ENCODE results near the gene CLCA2.

The CLCA2 gene

DNA sequence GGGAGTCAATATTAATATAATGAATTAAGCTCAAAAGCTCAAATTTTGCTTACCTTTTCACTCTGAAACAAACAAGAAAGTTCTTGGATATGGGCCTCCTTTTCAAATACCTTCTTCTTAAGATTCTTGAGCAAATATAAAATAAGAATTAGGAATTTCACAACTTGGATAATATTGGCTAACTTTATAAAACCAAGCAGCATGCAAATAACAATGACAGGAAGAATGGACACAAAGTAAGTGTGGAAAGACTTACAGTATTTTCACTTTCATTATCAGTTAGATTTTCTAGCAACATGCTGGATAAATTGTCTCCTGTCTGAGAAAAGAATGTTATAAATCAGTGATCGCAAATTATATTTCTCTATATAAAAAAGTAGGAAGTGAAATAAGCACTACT is 41.1 kb upstream of the CLCA2 start:
- no peak for DNase-seq (ENCODE audit: insufficient read length, low spot score)
- TF ChIP-seq, protein P1, sequence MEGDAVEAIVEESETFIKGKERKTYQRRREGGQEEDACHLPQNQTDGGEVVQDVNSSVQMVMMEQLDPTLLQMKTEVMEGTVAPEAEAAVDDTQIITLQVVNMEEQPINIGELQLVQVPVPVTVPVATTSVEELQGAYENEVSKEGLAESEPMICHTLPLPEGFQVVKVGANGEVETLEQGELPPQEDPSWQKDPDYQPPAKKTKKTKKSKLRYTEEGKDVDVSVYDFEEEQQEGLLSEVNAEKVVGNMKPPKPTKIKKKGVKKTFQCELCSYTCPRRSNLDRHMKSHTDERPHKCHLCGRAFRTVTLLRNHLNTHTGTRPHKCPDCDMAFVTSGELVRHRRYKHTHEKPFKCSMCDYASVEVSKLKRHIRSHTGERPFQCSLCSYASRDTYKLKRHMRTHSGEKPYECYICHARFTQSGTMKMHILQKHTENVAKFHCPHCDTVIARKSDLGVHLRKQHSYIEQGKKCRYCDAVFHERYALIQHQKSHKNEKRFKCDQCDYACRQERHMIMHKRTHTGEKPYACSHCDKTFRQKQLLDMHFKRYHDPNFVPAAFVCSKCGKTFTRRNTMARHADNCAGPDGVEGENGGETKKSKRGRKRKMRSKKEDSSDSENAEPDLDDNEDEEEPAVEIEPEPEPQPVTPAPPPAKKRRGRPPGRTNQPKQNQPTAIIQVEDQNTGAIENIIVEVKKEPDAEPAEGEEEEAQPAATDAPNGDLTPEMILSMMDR (IDR thresholded peaks at IDR 0.05; ENCODE audit: insufficient read depth, missing control alignments): no peak
- FAIRE-seq: no peak

DNA sequence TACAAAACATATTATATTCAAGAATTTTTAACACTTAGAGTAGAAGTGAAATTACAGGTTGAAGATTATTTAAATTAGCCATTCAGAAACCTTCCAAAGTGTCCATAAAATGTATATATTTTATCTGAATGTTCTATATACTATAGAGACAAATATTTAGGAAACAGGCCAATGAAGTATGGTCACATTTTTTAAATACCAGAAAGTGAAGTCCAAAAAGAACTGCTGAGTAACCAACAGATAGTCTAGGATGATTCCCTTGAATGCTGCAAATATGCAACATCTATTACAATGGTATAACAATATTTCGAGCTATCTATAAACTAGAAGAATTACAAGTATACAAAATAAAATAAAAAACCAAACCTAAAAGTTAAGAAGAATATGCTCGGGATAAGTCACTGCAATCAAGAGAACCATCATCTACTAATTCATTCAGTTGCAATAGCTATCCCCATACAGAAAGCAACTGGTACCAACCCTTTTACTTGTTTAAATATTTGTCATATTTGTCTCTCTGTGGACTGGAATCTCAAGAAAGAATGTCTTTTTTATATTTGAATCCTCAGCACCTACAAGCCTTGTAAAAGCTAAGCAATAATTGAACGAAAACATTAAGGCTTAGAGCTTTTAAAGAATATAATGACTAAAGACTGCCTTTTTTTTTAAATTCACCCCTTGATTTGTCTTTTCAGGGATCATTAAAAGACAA is 35.9 kb upstream of the CLCA2 start:
- FAIRE-seq: no peak
- DNase-seq (ENCODE audit: insufficient read length, low spot score): no peak
- TF ChIP-seq, protein P1 (IDR thresholded peaks at IDR 0.05; ENCODE audit: insufficient read depth, missing control alignments): no peak

DNA sequence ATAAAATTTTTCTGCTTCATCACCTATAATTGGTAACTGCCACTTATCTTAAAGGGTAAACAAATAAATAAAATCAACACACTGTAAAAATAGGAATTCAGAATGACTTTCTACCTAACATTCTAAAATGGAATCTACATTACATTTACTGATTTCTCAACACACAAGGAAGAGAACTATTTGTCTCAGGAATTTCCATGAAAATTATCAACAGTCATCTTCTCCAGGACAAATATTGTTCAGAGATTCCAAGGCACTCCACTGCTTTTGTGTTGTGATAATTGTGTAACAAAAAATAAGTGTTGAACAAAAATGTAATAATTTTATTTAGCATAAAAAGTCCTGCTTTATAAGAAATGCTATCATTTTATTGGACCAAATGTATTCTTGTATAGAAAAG is 35.2 kb upstream of the CLCA2 start:
- TF ChIP-seq, protein P1 (IDR thresholded peaks at IDR 0.05; ENCODE audit: insufficient read depth, missing control alignments): no peak
- DNase-seq (ENCODE audit: insufficient read length, low spot score): no peak
- no peak for FAIRE-seq

DNA sequence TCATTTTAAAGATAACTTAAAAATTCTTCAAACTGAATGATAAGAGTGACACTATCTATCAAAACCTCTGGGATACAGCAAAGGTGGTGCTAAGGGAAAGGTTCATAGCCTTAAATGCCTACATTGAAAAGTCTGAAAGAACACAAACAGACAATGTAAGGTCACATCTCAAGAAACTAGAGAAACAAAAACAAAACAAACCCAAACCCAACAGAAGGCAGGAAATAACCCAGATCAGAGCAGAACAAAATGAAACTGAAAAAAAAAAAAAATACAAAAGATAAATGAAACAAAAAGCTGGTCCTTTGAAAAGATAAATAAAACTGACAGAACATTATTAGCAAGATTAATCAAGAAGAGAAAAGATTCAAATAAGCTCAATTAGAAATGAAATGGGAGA is 34.7 kb upstream of the CLCA2 start:
- FAIRE-seq (no peak), DNase-seq (ENCODE audit: insufficient read length, low spot score) (no peak)
- TF ChIP-seq, protein P1 (IDR thresholded peaks at IDR 0.05; ENCODE audit: insufficient read depth, missing control alignments): no peak

DNA sequence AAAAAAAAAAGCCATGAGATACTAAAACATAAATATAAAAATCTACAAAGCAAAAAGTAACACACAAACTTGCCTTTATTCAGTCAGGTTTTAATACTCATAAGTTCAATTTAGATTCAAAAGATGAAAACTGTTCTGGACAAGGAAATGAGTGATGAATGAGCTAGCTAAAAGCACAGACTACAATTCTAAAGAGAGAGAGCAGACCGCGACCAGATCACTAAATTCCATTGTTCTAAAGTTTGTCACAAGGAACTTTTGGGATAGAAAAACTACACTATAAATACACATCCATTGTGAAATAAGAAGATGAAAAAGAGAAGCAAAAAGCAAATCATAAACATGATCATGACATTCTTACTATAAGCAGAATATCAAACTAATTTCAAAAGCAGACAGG is 29.6 kb upstream of the CLCA2 start:
- TF ChIP-seq, protein P1 (IDR thresholded peaks at IDR 0.05; ENCODE audit: insufficient read depth, missing control alignments): no peak
- FAIRE-seq: no peak
- DNase-seq (ENCODE audit: insufficient read length, low spot score): no peak

DNA sequence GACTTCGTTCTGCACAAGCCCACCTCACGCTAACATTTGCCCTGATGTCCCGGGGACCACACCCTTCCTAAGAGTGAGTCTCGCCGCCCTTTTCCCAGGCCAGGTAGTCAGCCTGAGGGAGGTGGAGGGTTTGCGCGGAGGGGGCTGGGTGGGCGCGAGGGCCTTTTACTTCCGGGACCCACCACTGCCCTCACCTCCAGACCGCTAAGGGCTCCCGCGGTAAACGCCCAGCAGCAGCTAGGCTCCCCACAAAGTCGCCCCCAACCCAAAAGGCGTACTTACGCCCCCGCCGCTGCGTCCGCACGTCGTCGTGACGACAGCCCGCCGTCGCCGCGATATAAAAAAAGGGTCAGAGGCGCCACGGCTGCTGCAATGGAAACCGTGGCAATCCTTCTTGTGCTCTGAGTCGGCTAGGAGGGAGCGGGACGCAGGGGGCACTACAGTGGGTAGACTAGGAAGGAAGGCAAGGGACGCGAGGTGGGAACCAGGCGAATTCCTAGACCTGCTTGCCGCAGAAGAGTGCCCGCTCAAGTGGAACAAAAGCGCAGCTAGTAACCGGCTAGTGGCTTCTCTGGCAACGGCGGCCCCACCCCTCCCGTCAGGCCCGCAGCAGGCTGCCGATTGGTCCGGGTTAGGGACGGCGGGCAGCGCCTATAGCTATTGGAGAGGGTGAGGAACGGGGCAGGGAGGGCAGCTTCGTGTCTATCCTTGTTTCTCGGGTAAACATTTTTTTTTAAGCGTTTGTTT is 28.0 kb upstream of the CLCA2 start, which contains the start of gene ODF2L:
ODF2L (minus strand) TSS at position 573 of the 747 bp plus-strand sequence. CDS start 9,296 bp downstream, outside the sequence.
- DNase-seq (ENCODE audit: insufficient read length, low spot score) (no peak), FAIRE-seq (no peak)
- TF ChIP-seq, protein P1 (IDR thresholded peaks at IDR 0.05; ENCODE audit: insufficient read depth, missing control alignments): no peak

DNA sequence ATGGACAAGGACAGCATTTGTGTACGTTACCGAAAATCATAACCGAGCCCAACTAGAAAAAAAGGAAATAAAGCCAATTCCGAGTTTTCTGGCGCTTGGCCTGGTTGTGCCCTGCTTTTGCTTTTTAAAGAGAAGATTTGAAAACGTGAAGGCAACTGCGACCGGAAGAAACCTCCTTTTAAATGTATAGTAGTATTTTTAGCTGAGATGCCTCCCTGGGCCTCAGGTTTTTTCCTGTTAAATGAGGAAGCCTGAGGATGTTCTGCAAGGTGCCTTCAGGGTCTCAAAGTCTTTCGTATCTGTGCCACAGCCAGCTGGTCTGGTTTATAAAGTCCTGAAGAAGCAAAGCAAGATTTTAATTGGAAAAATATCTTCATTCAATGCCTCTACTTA is 27.5 kb upstream of the CLCA2 start:
- no peak for DNase-seq (ENCODE audit: insufficient read length, low spot score)
- TF ChIP-seq, protein P1 (IDR thresholded peaks at IDR 0.05; ENCODE audit: insufficient read depth, missing control alignments): no peak
- no peak for FAIRE-seq
